ENCODE measurements around the gene AP2A1.
A peak's percentile ranks its signal among the peaks of the same experiment; 100 is the strongest.

The AP2A1 gene

DNA sequence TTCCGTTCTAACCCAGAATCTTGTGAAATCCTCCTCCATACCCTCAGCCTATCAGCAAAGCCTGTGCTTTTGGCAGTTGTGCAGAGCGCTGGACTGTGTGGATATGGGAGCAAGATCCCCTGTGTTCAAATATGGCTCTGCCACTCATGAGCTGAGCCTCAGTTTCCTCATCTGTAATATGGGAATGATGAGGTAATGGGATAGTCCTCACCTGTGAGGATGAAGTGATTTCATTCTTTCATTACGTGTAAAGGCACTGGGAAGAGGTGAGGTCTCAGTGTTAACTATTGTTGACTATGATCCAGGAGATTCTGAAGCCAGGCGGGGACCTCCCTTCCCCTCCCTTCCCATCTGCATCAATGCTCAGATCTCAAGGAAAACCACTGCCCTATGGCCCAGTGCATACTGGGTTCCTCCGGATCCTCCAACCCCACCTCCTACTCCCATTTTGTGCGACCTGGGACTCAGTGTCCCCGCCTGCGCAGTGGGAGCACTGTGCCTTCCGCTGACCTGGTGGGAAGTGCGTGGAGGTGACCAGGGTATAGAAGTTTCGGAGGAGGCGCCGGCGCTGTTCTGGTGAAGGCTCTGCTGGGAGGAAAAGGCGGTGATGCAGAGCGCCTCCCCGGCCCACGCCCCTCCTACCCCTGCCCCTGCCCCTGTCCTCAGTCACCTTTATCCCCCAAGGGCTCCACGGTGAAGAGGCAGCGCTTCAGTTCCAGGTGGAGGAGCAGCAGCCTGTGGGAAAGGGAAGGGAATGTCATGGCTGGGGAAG lies 41.3 kb downstream of the AP2A1 start:
- no peak for DNase-seq (ENCODE audit: low read depth)
- H3K4me3 ChIP-seq (ENCODE audit: low read depth, low read length) = no peak overlapping the region
- no peak for TF ChIP-seq CTCF (IDR thresholded peaks at IDR 0.05; ENCODE audit: low read depth, low read length)
- TF ChIP-seq, protein P1, sequence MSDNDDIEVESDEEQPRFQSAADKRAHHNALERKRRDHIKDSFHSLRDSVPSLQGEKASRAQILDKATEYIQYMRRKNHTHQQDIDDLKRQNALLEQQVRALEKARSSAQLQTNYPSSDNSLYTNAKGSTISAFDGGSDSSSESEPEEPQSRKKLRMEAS (IDR thresholded peaks at IDR 0.05; ENCODE audit: low read depth, low read length) = no peak
- TF ChIP-seq MYC (IDR thresholded peaks at IDR 0.05; ENCODE audit: low read depth, low read length) = no peak
- TF ChIP-seq POLR2A (IDR thresholded peaks at IDR 0.05; ENCODE audit: extremely low read depth, insufficient read length) = no peak

GRCh38 chr19:49808711-49809159 lies 41.9 kb downstream of the AP2A1 start:
- TF ChIP-seq MYC (IDR thresholded peaks at IDR 0.05; ENCODE audit: low read depth, low read length) (no peak), POLR2A (IDR thresholded peaks at IDR 0.05; ENCODE audit: extremely low read depth, insufficient read length) (no peak), CTCF (IDR thresholded peaks at IDR 0.05; ENCODE audit: low read depth, low read length) (no peak)
- TF ChIP-seq, protein P1 (IDR thresholded peaks at IDR 0.05; ENCODE audit: low read depth, low read length) = no peak
- no peak overlapping the region for H3K4me3 ChIP-seq (ENCODE audit: low read depth, low read length)
- peak; percentile 33 for DNase-seq (ENCODE audit: low read depth)

DNA sequence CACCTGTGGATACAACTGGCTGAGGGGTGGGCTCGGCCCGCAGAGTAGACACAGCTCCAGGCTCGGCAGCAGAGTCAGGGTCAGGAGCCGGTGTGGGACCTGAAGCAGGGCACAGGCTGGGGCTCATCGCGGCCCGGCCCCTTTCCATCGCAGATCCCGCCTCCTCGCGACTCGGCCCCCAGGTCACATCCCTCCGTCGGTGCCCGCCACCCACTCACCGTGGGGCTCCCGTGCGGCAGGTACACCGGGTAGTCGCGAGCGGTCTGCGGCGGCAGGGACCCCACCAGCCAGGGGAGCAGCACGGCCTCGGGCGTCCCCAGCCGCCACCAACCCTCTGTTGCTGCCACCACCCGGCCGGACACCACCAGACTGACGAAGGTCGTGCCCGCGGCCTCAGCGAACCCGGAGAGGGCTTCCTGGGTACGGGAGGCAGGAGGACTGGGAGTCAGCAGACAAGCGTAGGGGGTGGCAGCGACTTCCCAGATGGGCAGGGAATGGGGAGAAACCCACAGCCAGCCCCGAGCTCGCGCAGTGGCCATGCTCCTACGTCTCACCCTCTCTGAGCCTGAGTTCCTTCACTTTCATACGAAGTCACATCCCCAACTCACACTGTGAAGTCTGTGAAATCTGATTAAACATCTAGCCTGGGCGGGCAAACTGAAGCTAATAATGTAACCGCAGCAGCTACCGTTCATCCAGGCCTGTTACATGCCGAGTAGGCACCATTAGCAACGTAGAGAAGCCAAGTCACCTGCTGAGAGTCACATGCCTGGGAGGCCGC lies 42.5 kb downstream of the AP2A1 start:
- TF ChIP-seq MYC (IDR thresholded peaks at IDR 0.05; ENCODE audit: low read depth, low read length) (no peak), CTCF (IDR thresholded peaks at IDR 0.05; ENCODE audit: low read depth, low read length) (no peak), POLR2A (IDR thresholded peaks at IDR 0.05; ENCODE audit: extremely low read depth, insufficient read length) (no peak)
- TF ChIP-seq, protein P1 (IDR thresholded peaks at IDR 0.05; ENCODE audit: low read depth, low read length) = no peak
- H3K4me3 ChIP-seq (ENCODE audit: low read depth, low read length) = no peak overlapping the region
- no peak for DNase-seq (ENCODE audit: low read depth)

DNA sequence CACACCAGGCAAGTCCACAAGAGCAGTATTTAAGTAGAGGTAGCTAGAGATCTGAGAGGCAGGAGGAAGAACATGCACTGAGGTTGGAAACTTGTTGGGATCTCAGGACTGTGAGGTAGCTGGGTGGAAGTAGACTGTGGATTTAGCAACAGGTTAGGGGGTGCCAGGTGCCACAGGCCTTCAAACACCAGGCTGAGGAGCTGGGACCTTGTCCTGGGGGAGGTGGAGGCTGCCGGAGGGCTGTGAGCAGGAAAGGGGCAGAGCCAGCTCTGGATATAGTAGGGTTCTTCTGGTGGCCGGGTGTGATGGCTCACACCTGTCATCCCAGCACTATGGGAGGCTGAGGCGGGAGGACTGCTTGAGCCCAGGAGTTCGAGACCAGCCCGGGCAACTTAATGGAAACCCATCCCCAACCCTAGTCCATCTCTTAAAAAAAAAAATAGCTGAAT lies 43.2 kb downstream of the AP2A1 start:
- TF ChIP-seq, protein P1 (IDR thresholded peaks at IDR 0.05; ENCODE audit: low read depth, low read length) = no peak
- TF ChIP-seq MYC (IDR thresholded peaks at IDR 0.05; ENCODE audit: low read depth, low read length) (no peak), CTCF (IDR thresholded peaks at IDR 0.05; ENCODE audit: low read depth, low read length) (no peak), POLR2A (IDR thresholded peaks at IDR 0.05; ENCODE audit: extremely low read depth, insufficient read length) (no peak)

DNA sequence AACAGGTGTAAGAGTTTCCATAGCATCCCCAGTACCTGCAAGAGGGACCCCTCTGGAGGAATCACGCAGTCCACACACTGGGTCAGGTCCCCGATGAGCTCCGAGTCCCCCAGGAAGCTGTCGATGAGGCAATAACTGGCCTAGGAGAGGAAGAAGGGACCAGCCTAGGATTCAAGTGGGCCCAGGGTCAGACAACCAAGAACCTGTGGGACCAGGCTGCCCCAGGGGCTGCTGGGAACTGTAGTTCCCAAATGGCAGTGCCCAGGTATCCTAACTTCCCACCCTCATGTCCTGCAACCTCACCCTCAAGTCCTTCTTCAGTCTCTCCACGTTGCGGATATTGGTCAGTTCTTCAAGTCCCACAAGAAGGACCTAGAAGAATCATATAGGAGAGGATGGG lies 44.5 kb downstream of the AP2A1 start:
- no peak overlapping the region for H3K4me3 ChIP-seq (ENCODE audit: low read depth, low read length)
- DNase-seq (ENCODE audit: low read depth) = no peak
- TF ChIP-seq POLR2A (IDR thresholded peaks at IDR 0.05; ENCODE audit: extremely low read depth, insufficient read length) (no peak), MYC (IDR thresholded peaks at IDR 0.05; ENCODE audit: low read depth, low read length) (no peak), CTCF (IDR thresholded peaks at IDR 0.05; ENCODE audit: low read depth, low read length) (no peak)
- TF ChIP-seq, protein P1 (IDR thresholded peaks at IDR 0.05; ENCODE audit: low read depth, low read length) = no peak

More for the DNA sequence above, 43.2 kb downstream of the AP2A1 start:
- H3K4me3 ChIP-seq (ENCODE audit: low read depth, low read length) = no peak overlapping the region
- DNase-seq (ENCODE audit: low read depth) = no peak

All from NB4 (cell line).